ENCODE data around the gene CDCA7L.
A peak's percentile ranks its signal among the peaks of the same experiment; 100 is the strongest.

The CDCA7L gene

DNA sequence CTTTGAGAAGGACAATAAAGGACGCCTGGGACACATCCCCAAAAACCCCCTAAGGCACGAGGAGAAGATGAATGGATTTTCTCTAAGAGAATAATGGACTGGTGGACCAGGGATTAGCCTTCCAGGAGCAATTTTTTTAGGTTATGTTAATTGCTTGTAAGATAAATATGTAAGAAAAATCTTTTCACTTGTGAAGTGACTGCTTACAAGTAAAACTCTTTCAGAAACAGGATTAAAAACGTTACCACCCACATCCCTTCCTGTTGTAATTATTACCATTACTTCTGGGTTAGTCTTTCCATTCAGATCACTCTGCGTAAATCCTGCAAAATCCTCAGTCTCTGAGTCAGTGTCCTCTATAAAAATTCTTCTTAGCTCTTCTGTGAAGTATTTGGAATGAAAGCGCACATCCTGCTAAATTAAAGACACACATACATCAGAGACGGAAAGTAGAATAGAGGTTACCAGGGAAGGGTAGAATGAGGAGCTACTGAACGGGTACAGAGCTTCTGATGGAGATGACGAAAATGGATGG is 34.3 kb downstream of the CDCA7L start:
- no peak for DNase-seq (ENCODE audit: low read depth)
- TF ChIP-seq, protein P1, sequence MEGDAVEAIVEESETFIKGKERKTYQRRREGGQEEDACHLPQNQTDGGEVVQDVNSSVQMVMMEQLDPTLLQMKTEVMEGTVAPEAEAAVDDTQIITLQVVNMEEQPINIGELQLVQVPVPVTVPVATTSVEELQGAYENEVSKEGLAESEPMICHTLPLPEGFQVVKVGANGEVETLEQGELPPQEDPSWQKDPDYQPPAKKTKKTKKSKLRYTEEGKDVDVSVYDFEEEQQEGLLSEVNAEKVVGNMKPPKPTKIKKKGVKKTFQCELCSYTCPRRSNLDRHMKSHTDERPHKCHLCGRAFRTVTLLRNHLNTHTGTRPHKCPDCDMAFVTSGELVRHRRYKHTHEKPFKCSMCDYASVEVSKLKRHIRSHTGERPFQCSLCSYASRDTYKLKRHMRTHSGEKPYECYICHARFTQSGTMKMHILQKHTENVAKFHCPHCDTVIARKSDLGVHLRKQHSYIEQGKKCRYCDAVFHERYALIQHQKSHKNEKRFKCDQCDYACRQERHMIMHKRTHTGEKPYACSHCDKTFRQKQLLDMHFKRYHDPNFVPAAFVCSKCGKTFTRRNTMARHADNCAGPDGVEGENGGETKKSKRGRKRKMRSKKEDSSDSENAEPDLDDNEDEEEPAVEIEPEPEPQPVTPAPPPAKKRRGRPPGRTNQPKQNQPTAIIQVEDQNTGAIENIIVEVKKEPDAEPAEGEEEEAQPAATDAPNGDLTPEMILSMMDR (conservative IDR thresholded peaks at IDR 0.05; ENCODE audit: low read depth, low read length): no peak

DNA sequence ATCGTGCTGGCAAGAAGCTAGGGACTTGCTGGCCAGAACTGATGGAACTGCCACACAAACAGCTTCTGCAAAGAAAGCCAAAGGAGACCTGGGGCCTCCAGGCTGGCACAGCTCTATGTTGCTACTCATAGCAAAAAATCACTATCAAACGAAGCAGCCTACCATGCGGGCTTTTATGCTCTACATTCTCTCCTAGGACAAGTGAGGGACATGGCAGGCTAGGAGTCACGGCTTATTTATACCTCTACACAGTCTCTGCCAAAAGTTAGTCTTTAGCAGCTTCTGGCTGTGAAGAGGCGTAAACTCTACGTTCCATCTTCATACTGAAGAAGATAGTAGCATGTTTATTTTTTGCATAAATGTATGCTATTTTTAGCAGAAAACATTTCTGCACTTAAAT is 35.4 kb downstream of the CDCA7L start:
- no peak overlapping the region for H3K4me3 ChIP-seq (ENCODE audit: low read length)
- DNase-seq (ENCODE audit: low read depth): no peak
- TF ChIP-seq, protein P1 (conservative IDR thresholded peaks at IDR 0.05; ENCODE audit: low read depth, low read length): no peak

More for the DNA sequence above, 34.3 kb downstream of the CDCA7L start:
- no peak overlapping the region for H3K4me3 ChIP-seq (ENCODE audit: low read length)

DNA sequence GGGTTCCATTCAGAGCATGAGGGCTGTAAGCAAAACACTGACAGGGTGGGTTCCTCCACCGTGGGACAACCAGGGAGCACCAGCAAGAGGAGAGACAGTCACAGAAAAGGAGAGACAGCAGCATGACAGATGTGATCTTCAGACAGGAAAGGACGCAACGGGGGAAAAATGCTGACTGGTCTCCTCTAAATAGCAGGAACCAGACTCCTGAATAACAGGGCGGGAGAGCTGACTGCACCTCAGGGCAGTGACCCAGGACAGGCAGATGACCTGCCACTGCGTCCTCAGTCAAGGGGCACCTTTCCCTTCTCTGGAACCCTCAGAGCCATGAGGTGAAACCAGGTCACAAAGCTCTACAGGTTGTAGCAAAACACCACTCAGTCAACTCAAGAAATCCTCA is 37.0 kb downstream of the CDCA7L start:
- no peak for DNase-seq (ENCODE audit: low read depth)
- no peak overlapping the region for H3K4me3 ChIP-seq (ENCODE audit: low read length)
- TF ChIP-seq, protein P1 (conservative IDR thresholded peaks at IDR 0.05; ENCODE audit: low read depth, low read length): no peak

DNA sequence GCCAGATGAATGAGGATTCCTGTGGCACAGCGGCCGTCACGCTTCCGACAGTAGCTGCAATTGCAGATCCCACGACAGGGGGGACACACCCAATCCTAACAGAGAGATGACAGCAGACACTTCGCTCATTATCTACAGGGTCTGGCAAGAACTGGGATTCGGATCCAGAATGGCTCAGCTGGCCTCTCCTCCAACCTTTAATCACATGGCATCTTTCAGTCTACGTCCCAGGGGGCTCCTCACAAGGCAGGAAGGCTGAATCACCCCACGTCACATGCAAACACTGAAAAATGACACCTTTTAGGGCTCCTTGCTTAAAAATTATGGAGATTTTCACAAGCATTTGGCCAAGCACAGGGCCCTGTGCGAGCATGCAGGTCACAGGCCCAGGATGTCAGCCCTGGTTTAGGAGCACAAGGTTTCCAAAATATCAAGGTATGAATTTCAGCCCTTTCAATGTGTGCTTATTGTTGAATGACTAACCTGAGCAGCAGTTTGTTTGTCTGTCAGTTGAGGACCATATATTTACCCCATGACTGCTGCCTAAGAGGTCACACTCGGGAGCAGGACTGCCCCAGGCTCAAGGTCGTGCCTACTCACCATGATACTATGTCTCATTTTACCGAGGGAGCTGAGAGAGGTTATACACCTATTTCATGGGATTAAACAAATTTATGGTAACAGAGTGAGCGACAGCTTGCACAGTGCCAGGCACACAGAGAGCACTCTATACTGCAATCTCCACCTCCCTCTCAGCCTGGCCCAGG is 42.5 kb downstream of the CDCA7L start:
- TF ChIP-seq, protein P1 (conservative IDR thresholded peaks at IDR 0.05; ENCODE audit: low read depth, low read length): no peak
- no peak for DNase-seq (ENCODE audit: low read depth)
- H3K4me3 ChIP-seq (ENCODE audit: low read length): no peak overlapping the region

DNA sequence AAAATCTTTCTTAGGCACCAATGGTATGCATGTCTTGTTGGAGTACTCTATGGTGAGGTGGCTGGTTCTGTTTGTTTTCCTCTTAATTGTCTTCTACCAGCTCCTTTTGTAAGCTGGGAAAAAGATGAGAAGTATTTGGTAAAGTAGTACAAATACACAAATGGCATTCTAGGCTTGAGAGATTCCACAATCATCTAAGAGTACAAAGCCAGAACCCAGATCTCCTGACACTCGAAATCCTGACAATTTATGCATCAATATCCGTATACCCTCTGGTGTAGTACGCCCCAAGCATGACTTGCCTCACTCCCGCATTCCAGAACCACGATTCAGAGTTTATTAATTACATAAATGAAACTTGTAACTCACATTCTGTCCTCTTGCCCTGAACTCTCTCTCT is 43.5 kb downstream of the CDCA7L start:
- no peak overlapping the region for H3K4me3 ChIP-seq (ENCODE audit: low read length)
- DNase-seq (ENCODE audit: low read depth): peak; percentile 19
- TF ChIP-seq, protein P1 (conservative IDR thresholded peaks at IDR 0.05; ENCODE audit: low read depth, low read length): no peak

DNA sequence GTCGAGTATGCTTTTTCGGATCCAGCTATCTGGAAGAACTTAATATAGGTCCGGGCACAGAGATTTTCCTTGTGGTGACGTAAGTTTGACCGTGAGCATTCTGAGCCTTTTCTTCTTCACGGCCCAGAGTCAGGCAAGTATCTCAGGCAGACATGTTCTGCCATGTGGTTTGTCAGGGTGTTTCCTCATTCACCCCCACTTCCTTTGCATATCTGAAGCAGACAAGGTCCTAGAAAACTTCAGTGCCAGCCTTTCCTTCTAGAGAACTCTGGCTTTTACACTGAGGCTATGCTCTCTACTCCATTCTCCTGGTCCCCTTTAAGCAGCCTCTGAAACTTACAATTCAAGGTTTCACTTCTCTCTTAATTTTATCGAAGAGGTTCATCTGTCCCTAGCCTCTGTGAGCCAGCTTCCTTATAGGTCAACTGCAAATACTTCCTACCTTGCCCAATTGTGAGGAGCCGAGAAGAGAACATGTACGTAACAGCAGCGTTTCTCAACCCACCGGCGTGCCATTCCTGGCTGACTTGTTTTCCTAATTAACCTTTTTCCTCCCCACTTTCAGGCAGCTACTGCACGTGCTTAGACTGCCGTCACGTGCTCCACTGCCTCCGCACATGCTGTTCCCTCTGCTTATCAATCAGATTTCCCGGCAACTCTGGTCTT is 47.3 kb downstream of the CDCA7L start:
- no peak overlapping the region for H3K4me3 ChIP-seq (ENCODE audit: low read length)
- TF ChIP-seq, protein P1 (conservative IDR thresholded peaks at IDR 0.05; ENCODE audit: low read depth, low read length): no peak
- no peak for DNase-seq (ENCODE audit: low read depth)

All from retinal pigment epithelial cell (primary cell).